ENCODE results near the gene HS2ST1.

DNA sequence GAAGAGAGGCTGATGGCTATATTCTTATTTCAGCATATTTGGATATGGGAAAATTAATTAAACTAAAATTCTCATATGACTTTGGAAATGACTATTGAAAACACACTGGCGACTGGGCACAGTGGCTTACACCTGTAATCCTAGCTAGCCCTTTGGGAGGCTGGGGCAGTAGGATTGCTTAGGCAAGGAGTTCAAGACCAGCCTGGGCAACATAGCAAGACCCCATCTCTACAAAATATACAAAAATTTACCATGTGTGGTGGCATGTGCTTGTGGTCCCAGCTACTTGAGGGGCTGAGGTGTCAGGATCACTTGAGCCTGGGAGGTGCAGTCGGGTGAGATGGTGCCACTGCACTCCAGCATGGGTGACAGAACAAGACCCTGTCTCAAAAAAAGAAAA is 26.2 kb downstream of the HS2ST1 start:
- TF ChIP-seq POLR2A (IDR thresholded peaks at IDR 0.05) = no peak
- TF ChIP-seq, protein P1, sequence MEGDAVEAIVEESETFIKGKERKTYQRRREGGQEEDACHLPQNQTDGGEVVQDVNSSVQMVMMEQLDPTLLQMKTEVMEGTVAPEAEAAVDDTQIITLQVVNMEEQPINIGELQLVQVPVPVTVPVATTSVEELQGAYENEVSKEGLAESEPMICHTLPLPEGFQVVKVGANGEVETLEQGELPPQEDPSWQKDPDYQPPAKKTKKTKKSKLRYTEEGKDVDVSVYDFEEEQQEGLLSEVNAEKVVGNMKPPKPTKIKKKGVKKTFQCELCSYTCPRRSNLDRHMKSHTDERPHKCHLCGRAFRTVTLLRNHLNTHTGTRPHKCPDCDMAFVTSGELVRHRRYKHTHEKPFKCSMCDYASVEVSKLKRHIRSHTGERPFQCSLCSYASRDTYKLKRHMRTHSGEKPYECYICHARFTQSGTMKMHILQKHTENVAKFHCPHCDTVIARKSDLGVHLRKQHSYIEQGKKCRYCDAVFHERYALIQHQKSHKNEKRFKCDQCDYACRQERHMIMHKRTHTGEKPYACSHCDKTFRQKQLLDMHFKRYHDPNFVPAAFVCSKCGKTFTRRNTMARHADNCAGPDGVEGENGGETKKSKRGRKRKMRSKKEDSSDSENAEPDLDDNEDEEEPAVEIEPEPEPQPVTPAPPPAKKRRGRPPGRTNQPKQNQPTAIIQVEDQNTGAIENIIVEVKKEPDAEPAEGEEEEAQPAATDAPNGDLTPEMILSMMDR (IDR thresholded peaks at IDR 0.05) = no peak

Measured in thyroid gland (tissue), 4 donors.